Motor neuron (in vitro differentiated cells): ENCODE measurements around the gene PDIA4. TPM values are rescaled to one million over a fixed set of nuclear protein-coding genes. Genes with fewer than 3 reads are reported as not detected.
"Not testable (repeated sequence)": the region's sequence is repeated elsewhere in the genome, so short reads cannot be mapped to it uniquely, and the experiment has no call there.

Experiments used
- ATAC-seq, 8 experiments: fragments of 200-7000 bp; cut with Tn5 transposase; replicated peaks in 6 of 8; 2 replicates each; pipeline ENCODE4 v1.8.0; 2021; ENCODE audit warnings: mild to moderate bottlenecking in 8 of 8, moderate library complexity in 8 of 8
- H3K27ac ChIP-seq, 2 donors: fragments of 250-450 bp; sonication (Bioruptor Pico); 2 replicates each; pipeline ENCODE4 v1.9.0; 2021; ENCODE audit warnings: antibody characterized with exemption in 2 of 2, mild to moderate bottlenecking in 2 of 2, moderate library complexity in 1 of 2
- H3K4me1 ChIP-seq, 2 donors: fragments of 250-450 bp; sonication (Bioruptor Pico); replicated peaks in 1 of 2; 2 replicates each; pipeline ENCODE4 v1.6.1; 2021; ENCODE audit warnings: antibody characterized with exemption in 2 of 2, mild to moderate bottlenecking in 2 of 2, moderate library complexity in 1 of 2
- H3K4me3 ChIP-seq, 5 donors: fragments of 250-450 bp; sonication (Bioruptor Pico); 2 replicates each; pipeline ENCODE4 v1.9.0; 2021; ENCODE audit warnings: antibody characterized with exemption in 5 of 5, mild to moderate bottlenecking in 5 of 5, moderate library complexity in 4 of 5
- WGBS, 10 experiments: fragments of 450-650 bp; shearing (Covaris generic); methylation state at CpG; one replicate each; pipeline ENCODE4 v1.0.0; 2022; 5-methylcytosine and 5-hydroxymethylcytosine counted together
- in situ Hi-C, 9 experiments: fragments of 400-800 bp; cut with MboI; loops; one replicate each; pipeline ENCODE4 v1.15.0; 2021; ENCODE audit warnings: low sequenced_read_pairs in 9 of 9, low pct_unique_long_range_greater_than_20kb in 2 of 9; ENCODE audit not compliant: unreplicated experiment in 9 of 9
- total RNA-seq, 8 experiments: library from RNA; unstranded; fragments of 300-600 nt; gene quantifications; 2 replicates each; pipeline versions ENCODE4 v1.2.3 to v1.2.4, GENCODE V29; 2022

The PDIA4 gene
- total RNA-seq, 8 experiments from 2014 or later, result 78.7 to 201 (median 109) TPM

DNA sequence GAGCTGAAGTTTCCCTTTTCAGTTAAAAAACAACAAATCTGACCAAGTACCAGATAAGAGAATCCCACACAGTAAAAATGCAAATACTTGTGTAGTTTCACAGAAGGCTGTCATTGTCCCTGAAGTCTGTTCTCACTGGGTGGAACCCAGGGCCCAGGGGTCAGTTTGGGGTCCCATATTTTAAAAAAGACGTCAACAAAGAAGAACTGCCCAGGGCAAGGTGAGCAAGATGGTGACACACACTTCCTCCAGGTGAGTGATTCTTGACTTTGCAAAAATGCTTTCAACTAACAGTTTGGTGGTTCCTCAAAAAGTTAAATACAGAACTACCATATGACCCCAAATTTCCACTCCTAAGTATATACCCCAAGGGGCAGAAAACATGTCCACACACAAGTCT is 36.8 kb downstream of the PDIA4 start:
- WGBS, 10 experiments, result 13 to 83% (median 42%) methylated on average over 1 of the region's 1 CpG; no CpG with 5 or more reads in 6 of the 10 experiments
- in situ Hi-C loops, result loop anchor here in 1 of 9 experiments (25.0 kb wide), 1 partner anchor 479 kb away; no protein-coding TSS in a partner anchor
- peaks cover 3 to 4% of the 10 kb centered on the region in 2 donors for H3K4me1 ChIP-seq
- no peak for ATAC-seq
- no peak overlapping the region for H3K4me3 ChIP-seq
- H3K27ac ChIP-seq, result no peak overlapping the region

DNA sequence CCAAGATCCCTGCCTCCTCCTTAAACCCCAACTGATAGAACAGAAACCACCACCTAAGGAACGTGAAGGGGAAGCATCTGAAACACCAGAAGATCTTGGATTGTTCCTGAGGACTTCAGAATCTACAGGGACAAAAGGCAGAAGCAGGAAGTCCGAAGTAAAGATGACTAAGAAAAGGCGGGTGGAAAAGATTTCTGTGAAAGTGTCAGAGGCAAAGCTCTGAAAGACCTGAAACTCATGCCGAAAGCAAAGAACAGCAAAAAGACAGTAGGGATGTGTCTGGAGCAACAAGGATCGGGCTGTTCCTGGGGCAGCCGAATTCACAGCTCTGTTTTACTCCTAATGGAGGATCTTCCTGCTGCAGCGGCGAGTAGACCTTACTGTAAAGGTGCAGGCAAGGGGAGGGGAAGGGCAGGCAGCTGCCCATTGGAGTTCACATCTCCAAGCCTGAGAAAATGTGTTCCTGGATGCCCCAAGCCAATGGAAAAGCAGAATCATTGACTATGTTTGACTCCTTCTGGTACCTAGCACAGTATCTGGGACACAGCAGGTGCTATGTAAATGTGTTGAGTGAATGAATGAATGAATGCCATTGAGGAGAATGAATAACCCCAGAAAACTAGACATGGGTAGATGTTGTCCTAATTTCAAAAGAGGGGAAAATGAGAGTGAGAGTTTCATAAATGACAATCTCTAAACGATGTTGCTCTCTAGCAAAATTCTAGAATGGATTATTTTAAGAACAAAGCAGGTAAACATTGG is 40.4 kb downstream of the PDIA4 start:
- peak overlapping the region; percentile 42 to 56 (median 53) for H3K4me3 ChIP-seq
- WGBS, 10 experiments, result 0 to 28% (median 8%) methylated on average over 3 to 9 of the region's 9 CpGs
- in situ Hi-C loops, result loop anchor here in 1 of 9 experiments (25.0 kb wide), 1 partner anchor 476 kb away; no protein-coding TSS in a partner anchor

DNA sequence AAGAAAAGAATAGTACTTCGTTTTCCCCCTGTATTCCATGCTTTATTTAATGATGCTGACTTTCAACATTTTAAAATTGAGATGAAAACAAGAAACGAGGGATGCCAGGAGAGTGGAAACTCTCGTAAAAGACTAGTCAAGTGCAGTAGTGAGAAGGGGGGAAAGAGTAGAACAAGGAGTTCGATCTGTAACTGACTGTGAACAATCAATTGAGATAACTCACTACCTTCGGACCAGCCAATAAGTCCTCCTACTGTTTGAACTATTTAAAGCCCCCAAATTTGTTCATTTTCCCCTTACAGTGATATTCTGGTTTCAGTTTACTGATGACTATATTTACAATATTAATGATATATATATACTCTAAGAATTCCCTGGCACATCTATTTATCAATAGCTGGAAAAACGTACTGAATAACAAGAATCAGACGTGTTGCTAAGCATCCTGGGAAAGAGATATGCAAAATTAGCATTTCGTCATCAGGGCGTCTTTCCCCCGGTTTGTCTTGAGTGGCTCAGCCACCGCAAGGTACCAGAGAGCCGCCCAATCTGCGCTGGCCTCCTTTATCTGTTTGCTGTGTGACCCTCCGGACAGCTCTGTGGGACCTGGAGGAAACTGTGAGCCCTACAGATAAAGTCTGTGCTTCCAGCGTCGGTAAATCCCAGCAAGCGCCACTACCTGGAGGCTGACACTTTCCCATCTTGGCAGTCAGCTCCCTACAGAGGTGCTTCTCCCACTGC is 41.1 kb downstream of the PDIA4 start:
- in situ Hi-C loops, result loop anchor here in 1 of 9 experiments (25.0 kb wide), 1 partner anchor 475 kb away; no protein-coding TSS in a partner anchor
- 0 to 15% (median 2%) methylated on average over 2 to 11 of the region's 17 CpGs for WGBS, 10 experiments
- H3K4me1 ChIP-seq, result peaks cover 12 to 13% of the 10 kb centered on the region in 2 donors
- H3K4me3 ChIP-seq, result peak overlapping the region; percentile 42 to 56 (median 53)
- peak; percentile 80 to 88 (median 82) for ATAC-seq
- H3K27ac ChIP-seq, result peak overlapping the region; percentile 94 to 98

More for the DNA sequence above, 40.4 kb downstream of the PDIA4 start:
- Histone ChIP-seq H3K4me1 (peaks cover 8 to 13% of the 10 kb centered on the region in 2 donors), H3K27ac (peak overlapping the region in 1 of 2 donors; percentile 94)
- peak in 6 of 8 experiments; percentile 2 to 16 (median 7) for ATAC-seq

DNA sequence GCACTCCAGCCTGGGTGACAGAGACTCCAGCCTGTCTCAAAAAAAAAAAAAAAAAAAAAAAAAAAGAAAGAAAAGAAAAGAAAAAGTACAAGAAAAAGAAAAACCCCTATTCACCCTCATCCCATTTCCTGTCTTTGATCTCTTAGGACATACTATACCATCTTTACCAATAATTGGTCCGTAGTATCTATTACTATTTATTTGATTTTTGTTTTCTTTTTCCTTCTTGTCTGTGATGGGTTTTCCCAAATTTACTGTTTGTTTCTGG is 41.6 kb downstream of the PDIA4 start:
- no peak overlapping the region for H3K27ac ChIP-seq
- no peak for ATAC-seq
- peaks cover 12 to 13% of the 10 kb centered on the region in 2 donors for H3K4me1 ChIP-seq
- peak overlapping the region in 4 of 5 donors; percentile 42 to 53 (median 52) for H3K4me3 ChIP-seq
- in situ Hi-C loops, result loop anchor here in 1 of 9 experiments (25.0 kb wide), 1 partner anchor 474 kb away; no protein-coding TSS in a partner anchor
- 0 to 88% (median 58%) methylated on average over 1 of the region's 1 CpG for WGBS, 10 experiments

DNA sequence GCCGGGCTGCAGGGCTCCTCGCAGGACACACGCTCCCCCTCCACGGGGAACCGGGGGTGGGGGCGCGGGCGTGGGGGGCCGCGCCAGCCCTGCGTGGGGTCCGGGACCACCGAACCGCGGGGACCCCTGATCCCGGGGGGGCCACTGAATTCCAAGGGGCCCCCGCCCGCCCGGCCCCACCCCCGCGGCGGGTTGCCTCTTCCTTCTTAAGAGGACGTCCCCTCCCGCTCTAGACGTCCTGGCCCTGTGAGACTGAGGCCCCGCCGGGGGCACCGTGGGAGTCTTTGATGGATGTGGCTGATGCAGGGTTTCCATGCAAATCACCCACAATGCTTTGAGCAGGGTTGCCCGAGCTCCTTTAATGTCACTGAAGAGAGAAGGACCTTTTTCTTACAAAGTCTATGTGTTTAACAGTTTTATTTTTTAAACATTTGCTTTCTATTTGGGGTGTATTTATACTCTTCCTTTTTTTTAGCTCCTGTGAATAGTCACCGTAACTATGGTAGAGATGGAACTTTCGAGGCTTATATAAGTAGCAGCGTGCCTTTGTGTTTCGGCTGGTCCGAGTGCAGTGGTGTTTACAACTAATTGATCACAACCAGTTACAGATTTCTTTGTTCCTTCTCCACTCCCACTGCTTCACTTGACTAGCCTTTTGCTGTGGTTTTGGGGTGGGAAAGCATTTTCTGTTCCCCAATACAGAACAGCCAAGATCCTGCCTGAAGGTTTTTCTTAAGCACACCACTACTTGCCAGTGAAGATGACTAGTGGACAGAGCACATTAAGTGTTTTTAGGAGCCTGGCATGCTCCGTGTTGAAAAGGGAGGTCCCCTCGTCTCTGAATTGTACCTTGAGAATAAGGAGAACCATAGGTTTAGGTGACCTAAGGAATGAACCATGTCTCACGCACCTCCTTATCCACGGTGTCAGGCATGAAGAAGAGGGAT is 44.8 kb downstream of the PDIA4 start:
- Histone ChIP-seq H3K27ac (peak overlapping the region; percentile 96), H3K4me1 (peaks cover 9% of the 10 kb centered on the region in 2 donors), H3K4me3 (peak overlapping the region; percentile 52 to 62 (median 60))
- in situ Hi-C loops, result loop anchor here in 1 of 9 experiments (25.0 kb wide), 1 partner anchor 471 kb away; no protein-coding TSS in a partner anchor
- peak; percentile 59 to 82 (median 76) for ATAC-seq
- whole genome bisulfite sequencing, 10 experiments, result 0 to 11% (median 0%) methylated on average over 1 to 9 of the region's 38 CpGs

DNA sequence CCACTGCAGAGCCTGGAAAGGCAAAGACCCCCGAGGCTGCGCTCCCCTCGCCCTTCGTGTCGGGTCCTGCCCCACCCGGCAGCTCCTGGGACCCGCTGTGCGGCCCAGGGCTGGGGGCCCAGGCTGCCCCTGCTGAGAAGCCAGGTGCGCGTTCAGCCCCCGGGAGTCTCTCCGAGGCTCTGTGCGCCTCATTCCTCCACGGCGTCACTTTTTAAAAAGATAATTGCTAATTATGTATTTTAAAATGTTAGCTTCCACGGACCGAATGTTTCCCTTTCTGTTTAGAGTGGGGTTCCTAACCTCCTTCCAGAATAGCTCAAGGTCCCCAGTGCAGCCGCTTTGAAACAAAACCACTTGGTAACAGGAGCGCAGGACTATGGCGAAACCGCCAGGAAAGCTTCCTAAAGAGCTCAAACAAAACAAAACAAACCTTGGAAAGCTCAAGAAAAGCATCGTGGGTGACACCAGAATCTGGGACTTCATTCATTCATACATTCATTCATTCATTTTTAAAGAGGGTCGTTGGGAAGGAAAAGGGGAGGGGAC is 45.6 kb downstream of the PDIA4 start:
- ATAC-seq, result peak; percentile 4 to 27 (median 16)
- peak overlapping the region; percentile 96 for H3K27ac ChIP-seq

DNA sequence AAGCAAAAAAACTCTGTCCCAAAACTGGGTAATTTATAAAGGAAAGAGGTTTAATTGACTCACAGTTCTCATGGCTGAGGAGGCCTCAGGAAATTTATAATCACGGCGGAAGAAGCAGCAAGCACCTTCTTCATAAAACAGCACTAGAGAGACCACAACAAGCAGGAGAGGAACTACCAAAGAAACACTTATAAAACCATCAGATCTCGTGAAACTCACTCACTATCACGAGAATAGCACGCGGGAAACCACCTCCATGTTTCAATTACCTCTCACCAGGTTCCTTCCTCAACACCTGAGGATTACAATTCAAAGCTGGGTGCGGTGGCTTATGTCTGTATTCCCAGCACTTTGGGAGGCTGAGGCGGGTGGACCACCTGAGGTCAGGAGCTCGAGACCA is 48.5 kb downstream of the PDIA4 start:
- 57 to 100% (median 87%) methylated on average over 2 to 9 of the region's 9 CpGs for WGBS, 10 experiments
- H3K4me1 ChIP-seq, result peaks cover 7 to 9% of the 10 kb centered on the region in 2 donors

More for the DNA sequence above, 45.6 kb downstream of the PDIA4 start:
- peaks cover 9% of the 10 kb centered on the region in 2 donors for H3K4me1 ChIP-seq
- WGBS, 10 experiments, result 0 to 4% (median 0%) methylated on average over 2 to 9 of the region's 23 CpGs; no CpG with 5 or more reads in 2 of the 10 experiments
- H3K4me3 ChIP-seq, result peak overlapping the region; percentile 52 to 62 (median 60)
- in situ Hi-C loops, result loop anchor here in 1 of 9 experiments (25.0 kb wide), 1 partner anchor 470 kb away; no protein-coding TSS in a partner anchor

DNA sequence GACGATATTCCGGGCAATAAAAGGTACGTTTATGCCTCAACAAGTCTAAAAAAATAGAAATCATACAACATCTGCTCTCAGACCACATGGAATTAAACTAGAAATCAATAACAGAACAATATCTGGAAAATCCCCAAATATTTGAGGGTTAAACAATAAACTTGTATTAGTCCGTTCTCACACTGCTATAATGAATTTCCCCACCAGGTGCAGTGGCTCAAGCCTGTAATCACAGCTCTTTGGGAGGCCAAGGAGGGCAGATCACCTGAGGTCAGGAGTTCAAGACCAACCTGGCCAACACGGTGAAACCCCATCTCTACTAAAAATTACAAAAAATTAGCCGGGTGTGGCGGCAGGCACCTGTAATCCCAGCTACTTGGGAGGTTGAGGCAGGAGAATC is 49.2 kb downstream of the PDIA4 start:
- 19 to 100% (median 87%) methylated on average over 2 to 7 of the region's 7 CpGs; no CpG with 5 or more reads in 1 of the 10 experiments for WGBS, 10 experiments
- in situ Hi-C loops, result loop anchor here in 1 of 9 experiments (25.0 kb wide), 1 partner anchor 467 kb away; no protein-coding TSS in a partner anchor
- H3K27ac ChIP-seq, H3K4me1 ChIP-seq, H3K4me3 ChIP-seq, ATAC-seq: not testable (repeated sequence)

More for the DNA sequence above, 48.5 kb downstream of the PDIA4 start:
- no peak for ATAC-seq
- in situ Hi-C loops, result loop anchor here in 1 of 9 experiments (25.0 kb wide), 1 partner anchor 468 kb away; no protein-coding TSS in a partner anchor
- H3K4me3 ChIP-seq, result no peak overlapping the region
- no peak overlapping the region for H3K27ac ChIP-seq

DNA sequence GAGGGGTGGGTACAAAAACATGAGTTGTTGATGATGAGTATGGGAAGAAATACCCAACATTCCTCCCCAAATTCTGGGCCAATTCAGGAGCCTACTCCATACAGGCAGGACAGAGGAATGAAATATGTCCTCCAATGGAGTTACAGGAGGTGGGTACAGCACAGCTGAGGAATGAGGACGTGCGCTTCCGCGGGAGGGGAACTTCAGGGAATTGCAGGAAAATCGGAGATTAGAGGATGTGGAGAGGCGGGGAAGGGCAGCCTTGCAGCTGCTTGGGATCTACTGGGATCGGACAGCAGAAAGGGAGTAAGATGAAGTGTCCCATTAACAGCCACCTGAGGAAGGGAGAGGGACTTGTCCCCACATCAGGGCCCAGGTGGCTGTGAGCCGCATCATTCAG is 50.2 kb downstream of the PDIA4 start:
- in situ Hi-C loops, result loop anchor here in 1 of 9 experiments (25.0 kb wide), 1 partner anchor 466 kb away; no protein-coding TSS in a partner anchor
- Histone ChIP-seq H3K4me1 (peaks cover 0 to 5% of the 10 kb centered on the region in 2 donors), H3K4me3 (no peak overlapping the region), H3K27ac (no peak overlapping the region)
- 0 to 100% (median 71%) methylated on average over 1 to 8 of the region's 8 CpGs; no CpG with 5 or more reads in 3 of the 10 experiments for WGBS, 10 experiments
- no peak for ATAC-seq

DNA sequence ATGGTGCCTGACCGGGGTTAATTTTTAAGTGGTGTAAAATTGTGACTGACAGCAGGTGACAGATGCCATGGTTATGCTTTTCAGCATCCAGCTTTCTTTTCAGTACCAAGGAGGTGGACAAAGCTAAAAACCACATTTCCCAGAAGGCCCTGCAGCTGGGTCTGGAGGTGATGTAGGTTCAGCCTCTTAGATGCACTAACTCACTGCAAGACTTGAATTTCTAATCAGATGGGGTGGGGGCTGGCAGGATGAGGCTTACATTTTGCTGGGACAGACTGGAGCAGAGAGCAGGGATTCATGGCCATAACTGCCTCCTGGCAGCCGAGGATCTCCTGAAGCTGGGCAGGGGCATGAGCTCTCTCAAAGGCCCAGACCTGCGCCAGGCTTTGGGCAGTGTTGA is 52.4 kb downstream of the PDIA4 start:
- H3K4me3 ChIP-seq, result no peak overlapping the region
- H3K4me1 ChIP-seq, result no peaks in the 10 kb centered on the region
- ATAC-seq, result peak in 6 of 8 experiments; percentile 17 to 54 (median 32)
- in situ Hi-C loops, result loop anchor here in 1 of 9 experiments (25.0 kb wide), 1 partner anchor 464 kb away; no protein-coding TSS in a partner anchor
- WGBS, 10 experiments, result 8 to 100% (median 86%) methylated on average over 1 to 2 of the region's 3 CpGs; no CpG with 5 or more reads in 7 of the 10 experiments
- H3K27ac ChIP-seq, result no peak overlapping the region

DNA sequence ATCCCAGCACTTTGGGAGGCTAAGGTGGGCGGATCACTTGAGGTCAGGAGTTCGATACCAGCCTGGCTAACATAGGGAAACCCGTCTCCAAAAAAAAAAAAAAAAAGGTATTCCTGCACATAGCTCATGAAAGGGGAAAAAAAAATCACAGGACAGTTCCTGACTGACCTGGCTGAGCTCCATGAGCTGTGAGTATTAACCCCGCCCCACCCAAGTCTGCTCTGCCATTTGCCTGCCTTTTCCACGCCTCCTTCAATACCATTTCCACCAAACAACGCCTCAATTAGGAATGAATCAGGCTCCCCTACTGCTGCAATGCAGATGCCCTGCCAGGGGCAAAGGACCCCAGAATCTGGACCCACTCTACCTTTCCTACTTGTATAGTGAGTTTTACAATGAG is 55.0 kb downstream of the PDIA4 start:
- WGBS, 10 experiments, result 20 to 100% (median 91%) methylated on average over 1 to 5 of the region's 6 CpGs; no CpG with 5 or more reads in 3 of the 10 experiments
- peak in 1 of 8 experiments; percentile 53 for ATAC-seq
- Histone ChIP-seq H3K4me1 (peaks cover 0 to 5% of the 10 kb centered on the region in 2 donors), H3K27ac (no peak overlapping the region), H3K4me3 (no peak overlapping the region)
- in situ Hi-C loops, result loop anchor here in 7 of 9 experiments (25.0 kb wide), 4 partner anchors 386 to 711 kb away; partner anchors contain the start of gene C7orf33 (in 1 of the 7)
